ENCODE data around the gene FAM131B. TPM values are rescaled to one million over a fixed set of nuclear protein-coding genes. Genes with fewer than 3 reads are reported as not detected.

The FAM131B gene
- total and polyA plus RNA-seq, 9 of the 15 experiments (the other 6 are each of a cell fraction or from before 2014, with no cell fraction given): 0.03 to 0.04 TPM; not detected in 7

DNA sequence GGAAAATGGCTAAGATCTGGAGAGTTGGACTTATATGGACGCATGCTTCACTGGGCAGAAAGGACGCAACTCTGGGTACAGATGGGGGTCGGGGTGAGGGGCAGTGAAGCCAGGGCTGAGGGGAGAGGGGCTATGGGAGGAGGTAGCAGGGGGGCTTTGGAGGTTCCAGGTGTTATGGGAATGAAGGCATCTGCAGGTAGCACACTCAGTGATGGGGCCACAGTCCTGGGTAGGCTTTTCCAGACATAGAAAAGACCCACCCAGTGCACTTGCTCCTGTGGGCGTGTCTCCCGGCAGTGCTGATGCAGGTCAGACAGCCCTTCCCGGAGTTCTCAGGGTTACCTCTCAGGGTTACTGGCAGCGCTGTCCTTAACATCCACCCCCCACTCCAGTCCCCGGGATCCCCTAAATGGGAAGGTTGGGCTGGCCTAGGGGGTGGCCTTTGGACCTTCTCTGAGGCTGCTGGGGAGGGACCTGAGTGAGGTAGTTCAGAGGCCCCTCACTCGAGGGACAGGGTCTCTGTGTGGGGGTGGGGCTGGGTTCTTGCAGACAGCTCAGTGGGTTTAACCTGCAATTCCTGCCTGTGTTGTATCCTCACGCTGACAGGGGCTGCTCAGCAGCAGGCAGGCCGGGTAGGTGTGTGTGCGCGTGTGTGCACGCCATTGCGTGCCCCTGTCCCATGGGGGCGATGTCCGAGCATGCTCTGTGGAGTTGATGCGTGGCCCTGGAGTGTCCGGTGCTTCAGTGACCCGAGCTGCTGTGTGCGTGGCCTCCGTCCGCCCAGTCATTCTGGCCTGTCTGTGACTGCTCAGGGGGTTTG, 24.9 kb upstream of the FAM131B start (continued):
- TF ChIP-seq C11orf30 (IDR thresholded peaks at IDR 0.05; ENCODE audit: low read depth) (no peak), THAP7 (CRISPR knock-in tag; IDR thresholded peaks at IDR 0.05) (no peak), ZNF274 (IDR thresholded peaks at IDR 0.05; ENCODE audit: borderline replicate concordance, low read depth, low read length) (no peak), SUPT5H (IDR thresholded peaks at IDR 0.05) (0 out of 2 replicates have a peak, but pooled peaks have one; percentile 31), KDM5B (IDR thresholded peaks at IDR 0.05; ENCODE audit: insufficient replicate concordance, low read depth, low read length) (peak; percentile 30), TOE1 (IDR thresholded peaks at IDR 0.05; ENCODE audit: borderline replicate concordance) (no peak), TOE1 (CRISPR knock-in tag; IDR thresholded peaks at IDR 0.05; ENCODE audit: borderline replicate concordance, low read depth) (no peak), NR0B1 (IDR thresholded peaks at IDR 0.05; ENCODE audit: partially characterized antibody) (no peak), ZNF324 (CRISPR knock-in tag; IDR thresholded peaks at IDR 0.05) (no peak), ZSCAN32 (CRISPR knock-in tag; IDR thresholded peaks at IDR 0.05) (no peak), CHD2 (IDR thresholded peaks at IDR 0.05; ENCODE audit: low read depth, low read length) (no peak), MECOM (CRISPR knock-in tag; IDR thresholded peaks at IDR 0.05) (no peak), NCOA1 (IDR thresholded peaks at IDR 0.05; ENCODE audit: low read depth) (no peak), POLR2G (IDR thresholded peaks at IDR 0.05; ENCODE audit: low read depth, low read length) (peak; percentile 71), TAF7 (tag; IDR thresholded peaks at IDR 0.05) (no peak), HDAC1 (IDR thresholded peaks at IDR 0.05) (no peak), NCOA6 (IDR thresholded peaks at IDR 0.05) (no peak), CREB1 (IDR thresholded peaks at IDR 0.05) (no peak), CREB1 (CRISPR knock-in tag; IDR thresholded peaks at IDR 0.05) (no peak), ZFP36 (IDR thresholded peaks at IDR 0.05; ENCODE audit: low read depth, low read length, partially characterized antibody) (no peak), ZBTB1 (CRISPR knock-in tag; IDR thresholded peaks at IDR 0.05; ENCODE audit: borderline replicate concordance, low read depth) (no peak), RAD21 (CRISPR knock-in tag; conservative IDR thresholded peaks at IDR 0.05 in 1 of 2, IDR thresholded peaks at IDR 0.05 in 1 of 2) (peak in 1 of 2 experiments; percentile 26; a peak in 2 of 4 replicates), MXD1 (CRISPR knock-in tag; IDR thresholded peaks at IDR 0.05; ENCODE audit: borderline replicate concordance, poor library complexity, severe bottlenecking) (no peak), ZEB2 (IDR thresholded peaks at IDR 0.05) (no peak), KLF6 (CRISPR knock-in tag; IDR thresholded peaks at IDR 0.05; ENCODE audit: borderline replicate concordance) (no peak), LARP7 (IDR thresholded peaks at IDR 0.05) (no peak)
- TF ChIP-seq, protein P1, sequence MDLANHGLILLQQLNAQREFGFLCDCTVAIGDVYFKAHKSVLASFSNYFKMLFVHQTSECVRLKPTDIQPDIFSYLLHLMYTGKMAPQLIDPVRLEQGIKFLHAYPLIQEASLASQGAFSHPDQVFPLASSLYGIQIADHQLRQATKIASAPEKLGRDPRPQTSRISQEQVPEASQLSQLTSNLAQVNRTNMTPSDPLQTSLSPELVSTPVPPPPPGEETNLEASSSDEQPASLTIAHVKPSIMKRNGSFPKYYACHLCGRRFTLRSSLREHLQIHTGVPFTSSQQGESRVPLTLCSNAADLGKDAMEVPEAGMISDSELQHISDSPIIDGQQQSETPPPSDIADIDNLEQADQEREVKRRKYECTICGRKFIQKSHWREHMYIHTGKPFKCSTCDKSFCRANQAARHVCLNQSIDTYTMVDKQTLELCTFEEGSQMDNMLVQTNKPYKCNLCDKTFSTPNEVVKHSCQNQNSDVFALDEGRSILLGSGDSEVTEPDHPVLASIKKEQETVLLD (IDR thresholded peaks at IDR 0.05): no peak
